Liver (tissue), 9 donors: Measurements from ENCODE around the gene SLC4A5. TPM values are rescaled to one million over a fixed set of nuclear protein-coding genes. Genes with fewer than 3 reads are reported as not detected.

Experiments
- DNase-seq: peaks from one replicate; pipeline ENCODE4 v3.0.0-alpha.2; 2017; ENCODE audit warnings: low spot score
- H3K27ac ChIP-seq, 2 donors: one replicate each; pipeline ENCODE4 v1.7.0; 2013; ENCODE audit warnings: inconsistent platforms in 2 of 2, low read length in 2 of 2, control low read depth in 1 of 2, low read depth in 1 of 2, mild to moderate bottlenecking in 1 of 2
- H3K27me3 ChIP-seq, 4 donors: one replicate each; pipeline versions ENCODE4 v1.6.1 to v1.7.0; 2013; ENCODE audit warnings: low read length in 3 of 4, inconsistent platforms in 1 of 4, mild to moderate bottlenecking in 1 of 4, moderate library complexity in 1 of 4; ENCODE audit not compliant: control insufficient read depth in 4 of 4, insufficient read depth in 4 of 4
- H3K36me3 ChIP-seq, 4 donors: one replicate each; pipeline versions ENCODE4 v1.6.1 to v1.7.0; 2013; ENCODE audit warnings: low read length in 3 of 4, mild to moderate bottlenecking in 3 of 4, low read depth in 1 of 4, moderate library complexity in 1 of 4; ENCODE audit not compliant: control insufficient read depth in 4 of 4, insufficient read depth in 3 of 4
- H3K4me1 ChIP-seq, 4 donors: one replicate each; pipeline versions ENCODE4 v1.6.1 to v1.7.0; 2013; ENCODE audit warnings: low read length in 3 of 4, mild to moderate bottlenecking in 3 of 4, moderate library complexity in 1 of 4; ENCODE audit not compliant: control insufficient read depth in 4 of 4, insufficient read depth in 4 of 4
- H3K4me3 ChIP-seq, 3 donors: one replicate each; pipeline versions ENCODE4 v1.6.1 to v1.7.0; 2013; ENCODE audit warnings: low read length in 3 of 3, control low read depth in 1 of 3, low read depth in 1 of 3, mild to moderate bottlenecking in 1 of 3
- H3K9ac ChIP-seq, 2 donors: one replicate each; pipeline ENCODE4 v1.7.0; 2013; ENCODE audit warnings: low read length in 2 of 2, mild to moderate bottlenecking in 2 of 2, moderate library complexity in 2 of 2, control low read depth in 1 of 2, low read depth in 1 of 2
- H3K9me3 ChIP-seq, 4 donors: one replicate each; pipeline versions ENCODE4 v1.6.1 to v1.7.0; 2013; ENCODE audit warnings: low read length in 3 of 4; ENCODE audit not compliant: control insufficient read depth in 4 of 4
- EGR1 ChIP-seq, 2 donors: IDR thresholded peaks; 2 replicates each; pipeline ENCODE4 v1.6.1; 2016 to 2018; ENCODE audit warnings: antibody characterized with exemption in 2 of 2, low read depth in 2 of 2
- FOXA1 ChIP-seq: IDR thresholded peaks from 2 replicates; pipeline ENCODE4 v1.6.1; 2016; ENCODE audit warnings: antibody characterized with exemption
- GABPA ChIP-seq, 2 donors: IDR thresholded peaks in 1 of 2; conservative IDR thresholded peaks in 1 of 2; 2 replicates each; pipeline ENCODE4 v1.6.1; 2016; ENCODE audit warnings: antibody characterized with exemption in 2 of 2, mild to moderate bottlenecking in 1 of 2, moderate library complexity in 1 of 2
- HNF4A ChIP-seq, 2 donors: conservative IDR thresholded peaks; 2 replicates each; pipeline ENCODE4 v1.6.1; 2016; ENCODE audit warnings: antibody characterized with exemption in 2 of 2, mild to moderate bottlenecking in 2 of 2
- HNF4G ChIP-seq: IDR thresholded peaks from 2 replicates; pipeline ENCODE4 v1.6.1; 2016; ENCODE audit warnings: antibody characterized with exemption
- JUND ChIP-seq, 2 donors: IDR thresholded peaks; 2 replicates each; pipeline ENCODE4 v1.6.1; 2016; ENCODE audit warnings: antibody characterized with exemption in 2 of 2
- NR2F2 ChIP-seq: IDR thresholded peaks from 2 replicates; pipeline ENCODE4 v1.6.1; 2016; ENCODE audit warnings: antibody characterized with exemption
- RAD21 ChIP-seq, 2 donors: IDR thresholded peaks; 2 replicates each; pipeline ENCODE4 v1.6.1; 2016; ENCODE audit warnings: antibody characterized with exemption in 2 of 2, mild to moderate bottlenecking in 2 of 2
- RXRA ChIP-seq, 2 donors: IDR thresholded peaks; 2 replicates each; pipeline ENCODE4 v1.6.1; 2017 to 2018; ENCODE audit warnings: antibody characterized with exemption in 2 of 2, mild to moderate bottlenecking in 1 of 2
- SP1 ChIP-seq: IDR thresholded peaks from 2 replicates; pipeline ENCODE4 v1.6.1; 2018; ENCODE audit warnings: antibody characterized with exemption, mild to moderate bottlenecking
- TAF1 ChIP-seq: conservative IDR thresholded peaks from 2 replicates; pipeline ENCODE4 v1.6.1; 2016; ENCODE audit warnings: antibody characterized with exemption, mild to moderate bottlenecking
- YY1 ChIP-seq: IDR thresholded peaks from 2 replicates; pipeline ENCODE4 v1.6.1; 2016; ENCODE audit warnings: antibody characterized with exemption, mild to moderate bottlenecking
- WGBS: extraction: QIAGEN DNeasy Blood & Tissue Kit; methylation state at CpG from one replicate; pipeline ENCODE4 v1.1.7; 2013; 5-methylcytosine and 5-hydroxymethylcytosine counted together
- polyA plus RNA-seq, 2 donors: library from polyadenylated mRNA; stranded (reverse) in 1 of 2; unstranded in 1 of 2; fragments of 200-250 nt in 1 of 2; fragments of >200 nt in 1 of 2; fragmentation: Nextera tagmentation in 1 of 2; extraction: Ambion mirVana in 1 of 2; gene quantifications; one replicate each; pipeline versions ENCODE4 v1.2.1 to v1.2.3, GENCODE V29; 2013 to 2015
- total RNA-seq, 2 donors: library from RNA; depleted of rRNA; stranded (reverse); fragments of >200 nt; gene quantifications; one replicate each; pipeline ENCODE4 v1.2.3, GENCODE V29; 2014
- TF ChIP-seq, protein P1 (sequence below): fragments of 150-350 bp; IDR thresholded peaks from 2 replicates; pipeline ENCODE4 v1.5.1; 2017; ENCODE audit warnings: improper control_type of control experiment, low read depth, low read length; ENCODE audit not compliant: missing input control
- TF ChIP-seq, protein P2 (sequence below): IDR thresholded peaks from 2 replicates; pipeline ENCODE4 v1.6.1; 2016; ENCODE audit warnings: antibody characterized with exemption
- TF ChIP-seq, protein P3 (sequence below): IDR thresholded peaks from 2 replicates; pipeline ENCODE4 v1.6.1; 2016; ENCODE audit warnings: antibody characterized with exemption
- TF ChIP-seq, protein P4 (sequence below): IDR thresholded peaks from 2 replicates; pipeline ENCODE4 v1.6.1; 2016; ENCODE audit warnings: antibody characterized with exemption
- donor health status: healthy.
- donor health status: healthy.
- donor health status: healthy.
- donor health status: healthy.
- donor health status: healthy.

The SLC4A5 gene
- total and polyA plus RNA-seq, 4 donors: 0.12 to 0.50 (median 0.29) TPM

DNA sequence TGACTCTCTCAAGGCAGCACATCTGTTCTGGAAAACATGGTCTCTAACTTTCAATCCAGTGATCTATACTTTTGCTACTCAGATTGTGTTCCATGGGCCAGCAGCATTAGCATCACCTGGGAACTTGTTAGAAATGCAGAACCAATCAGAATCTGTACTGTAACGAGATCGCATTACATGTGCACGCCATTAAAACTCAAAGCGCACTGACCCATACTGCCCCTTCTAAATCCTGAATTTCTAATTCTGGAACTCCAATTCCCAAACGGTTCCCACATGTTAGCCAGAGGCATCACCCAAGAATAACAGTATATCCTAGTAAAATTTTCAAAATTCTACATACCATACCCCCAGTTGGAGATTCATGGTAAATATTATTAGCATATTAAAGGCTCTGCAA, 47.4 kb upstream of the SLC4A5 start:
- Histone ChIP-seq H3K4me1 (peaks cover 4 to 21% (median 15%) of the 10 kb centered on the region in 4 donors), H3K36me3 (no peaks in the 10 kb centered on the region), H3K27me3 (no peaks in the 10 kb centered on the region), H3K9ac (no peak overlapping the region), H3K27ac (no peak overlapping the region), H3K4me3 (no peak overlapping the region), H3K9me3 (no peaks in the 10 kb centered on the region)
- DNase-seq: no peak
- WGBS: 72% methylated on average over 5 of the region's 5 CpGs
- TF ChIP-seq JUND (IDR thresholded peaks at IDR 0.05) (no peak), SP1 (no peak)
- TF ChIP-seq, protein P1, sequence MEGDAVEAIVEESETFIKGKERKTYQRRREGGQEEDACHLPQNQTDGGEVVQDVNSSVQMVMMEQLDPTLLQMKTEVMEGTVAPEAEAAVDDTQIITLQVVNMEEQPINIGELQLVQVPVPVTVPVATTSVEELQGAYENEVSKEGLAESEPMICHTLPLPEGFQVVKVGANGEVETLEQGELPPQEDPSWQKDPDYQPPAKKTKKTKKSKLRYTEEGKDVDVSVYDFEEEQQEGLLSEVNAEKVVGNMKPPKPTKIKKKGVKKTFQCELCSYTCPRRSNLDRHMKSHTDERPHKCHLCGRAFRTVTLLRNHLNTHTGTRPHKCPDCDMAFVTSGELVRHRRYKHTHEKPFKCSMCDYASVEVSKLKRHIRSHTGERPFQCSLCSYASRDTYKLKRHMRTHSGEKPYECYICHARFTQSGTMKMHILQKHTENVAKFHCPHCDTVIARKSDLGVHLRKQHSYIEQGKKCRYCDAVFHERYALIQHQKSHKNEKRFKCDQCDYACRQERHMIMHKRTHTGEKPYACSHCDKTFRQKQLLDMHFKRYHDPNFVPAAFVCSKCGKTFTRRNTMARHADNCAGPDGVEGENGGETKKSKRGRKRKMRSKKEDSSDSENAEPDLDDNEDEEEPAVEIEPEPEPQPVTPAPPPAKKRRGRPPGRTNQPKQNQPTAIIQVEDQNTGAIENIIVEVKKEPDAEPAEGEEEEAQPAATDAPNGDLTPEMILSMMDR: no peak

DNA sequence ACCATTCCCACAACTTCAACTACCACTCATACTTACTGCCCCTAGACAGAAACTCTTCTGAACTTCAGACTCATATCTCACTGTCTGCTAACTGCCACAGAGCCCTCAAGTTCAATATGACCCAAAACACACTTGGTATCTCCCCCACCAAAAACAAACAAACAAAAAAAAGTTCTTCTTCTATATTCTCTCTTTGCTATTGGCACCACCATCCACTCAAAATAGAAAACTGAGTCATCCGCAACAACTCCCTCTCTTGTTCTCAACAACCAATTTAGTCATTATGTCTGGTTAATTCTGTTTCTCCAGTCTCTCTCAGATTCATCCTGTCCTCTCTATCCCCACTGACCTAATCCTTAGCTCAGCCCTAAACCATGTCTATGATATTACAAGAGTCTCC, 44.1 kb upstream of the SLC4A5 start:
- WGBS: 93% methylated on average over 1 of the region's 1 CpG
- peaks cover 4 to 34% (median 24%) of the 10 kb centered on the region in 4 donors for H3K4me1 ChIP-seq

More for the DNA sequence above, 44.1 kb upstream of the SLC4A5 start:
- no peaks in the 10 kb centered on the region for H3K9me3 ChIP-seq
- no peak for DNase-seq
- H3K4me3 ChIP-seq: no peak overlapping the region
- H3K36me3 ChIP-seq: no peaks in the 10 kb centered on the region
- no peak overlapping the region for H3K27ac ChIP-seq
- TF ChIP-seq RAD21 (IDR thresholded peaks at IDR 0.05) (no peak), HNF4A (conservative IDR thresholded peaks at IDR 0.05) (no peak), SP1 (no peak), RXRA (IDR thresholded peaks at IDR 0.05) (no peak), HNF4G (no peak), EGR1 (IDR thresholded peaks at IDR 0.05; ENCODE audit: low read depth in 2 of 2) (no peak), GABPA (IDR thresholded peaks at IDR 0.05 in 1 of 2, conservative IDR thresholded peaks at IDR 0.05 in 1 of 2) (no peak), FOXA1 (no peak), JUND (IDR thresholded peaks at IDR 0.05) (no peak), TAF1 (no peak), YY1 (no peak), NR2F2 (no peak)
- TF ChIP-seq, protein P2, sequence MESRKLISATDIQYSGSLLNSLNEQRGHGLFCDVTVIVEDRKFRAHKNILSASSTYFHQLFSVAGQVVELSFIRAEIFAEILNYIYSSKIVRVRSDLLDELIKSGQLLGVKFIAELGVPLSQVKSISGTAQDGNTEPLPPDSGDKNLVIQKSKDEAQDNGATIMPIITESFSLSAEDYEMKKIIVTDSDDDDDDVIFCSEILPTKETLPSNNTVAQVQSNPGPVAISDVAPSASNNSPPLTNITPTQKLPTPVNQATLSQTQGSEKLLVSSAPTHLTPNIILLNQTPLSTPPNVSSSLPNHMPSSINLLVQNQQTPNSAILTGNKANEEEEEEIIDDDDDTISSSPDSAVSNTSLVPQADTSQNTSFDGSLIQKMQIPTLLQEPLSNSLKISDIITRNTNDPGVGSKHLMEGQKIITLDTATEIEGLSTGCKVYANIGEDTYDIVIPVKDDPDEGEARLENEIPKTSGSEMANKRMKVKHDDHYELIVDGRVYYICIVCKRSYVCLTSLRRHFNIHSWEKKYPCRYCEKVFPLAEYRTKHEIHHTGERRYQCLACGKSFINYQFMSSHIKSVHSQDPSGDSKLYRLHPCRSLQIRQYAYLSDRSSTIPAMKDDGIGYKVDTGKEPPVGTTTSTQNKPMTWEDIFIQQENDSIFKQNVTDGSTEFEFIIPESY: no peak
- TF ChIP-seq, protein P3, sequence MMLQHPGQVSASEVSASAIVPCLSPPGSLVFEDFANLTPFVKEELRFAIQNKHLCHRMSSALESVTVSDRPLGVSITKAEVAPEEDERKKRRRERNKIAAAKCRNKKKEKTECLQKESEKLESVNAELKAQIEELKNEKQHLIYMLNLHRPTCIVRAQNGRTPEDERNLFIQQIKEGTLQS: no peak
- TF ChIP-seq, protein P4, sequence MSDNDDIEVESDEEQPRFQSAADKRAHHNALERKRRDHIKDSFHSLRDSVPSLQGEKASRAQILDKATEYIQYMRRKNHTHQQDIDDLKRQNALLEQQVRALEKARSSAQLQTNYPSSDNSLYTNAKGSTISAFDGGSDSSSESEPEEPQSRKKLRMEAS: no peak
- TF ChIP-seq, protein P1: no peak
- no peaks in the 10 kb centered on the region for H3K27me3 ChIP-seq
- H3K9ac ChIP-seq: no peak overlapping the region
